ENCODE measurements around the gene SLC25A25. TPM values are rescaled to one million over a fixed set of nuclear protein-coding genes. Genes with fewer than 3 reads are reported as not detected.
A peak's percentile ranks its signal among the peaks of the same experiment; 100 is the strongest.
"Not testable (repeated sequence)": the region's sequence is repeated elsewhere in the genome, so short reads cannot be mapped to it uniquely, and the experiment has no call there.

Gene SLC25A25
- 11.1 and 15.5 TPM in 2 replicates for total RNA-seq (2022)
- percentile 57 among the genes with signal in this experiment for Bru-seq, nascent RNA
- percentile 47 among the genes with signal in this experiment for BruChase-seq, experiment 1, labeled RNA remaining after a 6-hour chase
- BruChase-seq, experiment 2, labeled RNA remaining after a 2-hour chase = percentile 58 among the genes with signal in this experiment
- long read RNA-seq, transcript SLC25A25-201 (10 exons, 3,474 nt) = major isoform, 14 of 35 reads
- long read RNA-seq, transcript SLC25A25-203 (10 exons, 3,431 nt) = minor isoform, 13 of 35 reads
- long read RNA-seq, partial matches to known transcripts = 3 of 35 reads
- long read RNA-seq, other reads (novel, unspliced or antisense) = 5 of 35 reads

- POLR2A ChIA-PET = interaction anchor here (0.6 to 3.5 kb wide), 23 partner anchors 10 to 540 kb away, joined by 3 to 56 read pairs (median 6); partner anchors contain the start of genes DPM2, EEIG1, ENG and TOR2A
- TF ChIP-seq CTCF (IDR thresholded peaks at IDR 0.05; ENCODE audit: unreplicated experiment) = no peak
Observed at GRCh38 chr9:128067645-128068385, at the start of gene SLC25A25. TSS of gene SLC25A25 (plus strand) at chr9:128068232. CDS start at chr9:128068320, 88 bp downstream.

GRCh38 chr9:128020692-128021091 lies 47.3 kb upstream of the SLC25A25 start:
- Mint-ChIP-seq H3K36me3 (ENCODE audit: insufficient read depth, unreplicated experiment) (no peaks in the 10 kb centered on the region), H3K4me3 (ENCODE audit: unreplicated experiment) (no peak overlapping the region), H3K9me3 (ENCODE audit: unreplicated experiment) (no peaks in the 10 kb centered on the region), H3K27me3 (ENCODE audit: insufficient read depth, unreplicated experiment) (no peaks in the 10 kb centered on the region), H3K4me1 (ENCODE audit: insufficient read depth, unreplicated experiment) (peaks cover 8% of the 10 kb centered on the region), H3K27ac (ENCODE audit: low read depth, unreplicated experiment) (no peak overlapping the region)
- intact Hi-C loops (cut with micrococcal nuclease) = no loop called here
- no peak for DNase-seq (ENCODE audit: unreplicated experiment)
- no peak for TF ChIP-seq CTCF (IDR thresholded peaks at IDR 0.05; ENCODE audit: unreplicated experiment)
- CTCF ChIA-PET = interaction anchor here (0.7 to 4.5 kb wide), 3 partner anchors 15 to 66 kb away, joined by 3 to 21 read pairs (median 7); no protein-coding TSS in a partner anchor
- POLR2A ChIA-PET = no interaction called here
- no TSS peak for BruUV-seq (replicated peaks)

More at GRCh38 chr9:128067645-128068385, at the start of gene SLC25A25:
- intact Hi-C loops (cut with micrococcal nuclease) = no loop called here
- BruUV-seq (replicated peaks) = no TSS peak
- Mint-ChIP-seq H3K4me3 (ENCODE audit: unreplicated experiment) (no peak within 1 kb of the TSS), H3K27ac (ENCODE audit: low read depth, unreplicated experiment) (peak within 1 kb of the TSS; percentile 77), H3K4me1 (ENCODE audit: insufficient read depth, unreplicated experiment) (peaks cover 30% of the 10 kb centered on the region), H3K27me3 (ENCODE audit: insufficient read depth, unreplicated experiment) (no peaks in the 10 kb centered on the region), H3K36me3 (ENCODE audit: insufficient read depth, unreplicated experiment) (no peaks in the 10 kb centered on the region), H3K9me3 (ENCODE audit: unreplicated experiment) (no peaks in the 10 kb centered on the region)
- CTCF ChIA-PET = interaction anchor here (0.6 to 1.3 kb wide), 5 partner anchors 32 to 839 kb away, joined by 3 to 4 read pairs (median 3); no protein-coding TSS in a partner anchor
- DNase-seq (ENCODE audit: unreplicated experiment) = peak; percentile 99

- Mint-ChIP-seq H3K27ac (ENCODE audit: low read depth, unreplicated experiment) (no peak overlapping the region), H3K4me1 (ENCODE audit: insufficient read depth, unreplicated experiment) (peaks cover 8% of the 10 kb centered on the region), H3K9me3 (ENCODE audit: unreplicated experiment) (no peaks in the 10 kb centered on the region), H3K4me3 (ENCODE audit: unreplicated experiment) (no peak overlapping the region), H3K36me3 (ENCODE audit: insufficient read depth, unreplicated experiment) (no peaks in the 10 kb centered on the region), H3K27me3 (ENCODE audit: insufficient read depth, unreplicated experiment) (no peaks in the 10 kb centered on the region)
- intact Hi-C loops (cut with micrococcal nuclease) = no loop called here
- DNase-seq (ENCODE audit: unreplicated experiment) = no peak
- no peak for TF ChIP-seq CTCF (IDR thresholded peaks at IDR 0.05; ENCODE audit: unreplicated experiment)
- ChIA-PET CTCF (interaction anchor here (1.6 to 4.5 kb wide), 2 partner anchors 14 to 66 kb away, joined by 7 to 21 read pairs; no protein-coding TSS in a partner anchor), POLR2A (no interaction called here)
- no TSS peak for BruUV-seq (replicated peaks)
Observed at GRCh38 chr9:128021098-128021497, 46.9 kb upstream of the SLC25A25 start.

GRCh38 chr9:128022886-128023285 lies 45.1 kb upstream of the SLC25A25 start:
- intact Hi-C loops (cut with micrococcal nuclease) = no loop called here
- Mint-ChIP-seq H3K4me1 (ENCODE audit: insufficient read depth, unreplicated experiment) (peaks cover 8% of the 10 kb centered on the region), H3K4me3 (ENCODE audit: unreplicated experiment) (no peak overlapping the region), H3K9me3 (ENCODE audit: unreplicated experiment) (no peaks in the 10 kb centered on the region), H3K36me3 (ENCODE audit: insufficient read depth, unreplicated experiment) (no peaks in the 10 kb centered on the region), H3K27ac (ENCODE audit: low read depth, unreplicated experiment) (no peak overlapping the region), H3K27me3 (ENCODE audit: insufficient read depth, unreplicated experiment) (no peaks in the 10 kb centered on the region)
- BruUV-seq (replicated peaks) = no TSS peak
- TF ChIP-seq CTCF (IDR thresholded peaks at IDR 0.05; ENCODE audit: unreplicated experiment) = no peak
- ChIA-PET POLR2A (no interaction called here), CTCF (interaction anchor here (4.5 kb wide), 1 partner anchor 13 kb away, joined by 21 read pairs; no protein-coding TSS in a partner anchor)
- peak; percentile 44 for DNase-seq (ENCODE audit: unreplicated experiment)

GRCh38 chr9:128023671-128024070 lies 44.4 kb upstream of the SLC25A25 start:
- H3K4me1 Mint-ChIP-seq (ENCODE audit: insufficient read depth, unreplicated experiment); intact Hi-C loops (cut with micrococcal nuclease); H3K27me3 Mint-ChIP-seq (ENCODE audit: insufficient read depth, unreplicated experiment); H3K27ac Mint-ChIP-seq (ENCODE audit: low read depth, unreplicated experiment); BruUV-seq (replicated peaks); H3K4me3 Mint-ChIP-seq (ENCODE audit: unreplicated experiment); DNase-seq (ENCODE audit: unreplicated experiment); POLR2A ChIA-PET; H3K9me3 Mint-ChIP-seq (ENCODE audit: unreplicated experiment); H3K36me3 Mint-ChIP-seq (ENCODE audit: insufficient read depth, unreplicated experiment): not testable (repeated sequence)
- CTCF ChIA-PET = interaction anchor here (4.5 kb wide), 1 partner anchor 12 kb away, joined by 21 read pairs; no protein-coding TSS in a partner anchor
